ENCODE data around the gene ZNF483. TPM values are rescaled to one million over a fixed set of nuclear protein-coding genes. Genes with fewer than 3 reads are reported as not detected.

The ZNF483 gene
- total RNA-seq = 3.1 TPM
- polyA plus RNA-seq (ENCODE audit: insufficient read depth in 1 of 8, insufficient read length in 8 of 8, low replicate concordance in 1 of 8) = 1 to 10 TPM in 2 of 8 donors, under 1 TPM in 6; 0.47 to 1.4 (median 0.81) TPM
- long read RNA-seq, donor 1, partial matches to known transcripts = 11 of 11 reads
- long read RNA-seq, donor 1, other reads (novel, unspliced or antisense) = 0 of 11 reads
- long read RNA-seq, donor 2 = 0 reads
- long read RNA-seq, donor 3, partial matches to known transcripts = 30 of 57 reads
- long read RNA-seq, donor 3, other reads (novel, unspliced or antisense) = 27 of 57 reads
- long read RNA-seq, donor 4, partial matches to known transcripts = 19 of 25 reads
- long read RNA-seq, donor 4, other reads (novel, unspliced or antisense) = 6 of 25 reads
- long read RNA-seq, donor 5, partial matches to known transcripts = 0 of 1 reads
- long read RNA-seq, donor 5, other reads (novel, unspliced or antisense) = 0 of 1 reads
- long read RNA-seq, donor 6 = 0 reads
- long read RNA-seq, donor 7 = 0 reads
- long read RNA-seq, donor 8, partial matches to known transcripts = 14 of 39 reads
- long read RNA-seq, donor 8, other reads (novel, unspliced or antisense) = 25 of 39 reads
- long read RNA-seq, donor 9 = 0 reads
- long read RNA-seq, donor 10, partial matches to known transcripts = 69 of 99 reads
- long read RNA-seq, donor 10, other reads (novel, unspliced or antisense) = 29 of 99 reads
- long read RNA-seq, donor 11, partial matches to known transcripts = 20 of 34 reads
- long read RNA-seq, donor 11, other reads (novel, unspliced or antisense) = 14 of 34 reads

GRCh38 chr9:111525056-111525977 is at the start of gene ZNF483:
TSS of gene ZNF483 (plus strand) at chr9:111525179. CDS start at chr9:111527396, 2,217 bp downstream.
- H3K4me3 ChIP-seq (ENCODE audit: low read length) = peak within 1 kb of the TSS; percentile 72
- no peak within 1 kb of the TSS for H3K27ac ChIP-seq (ENCODE audit: low read length)
- WGBS (ENCODE audit: insufficient coverage) = 1% methylated on average over 46 of the region's 66 CpGs
- no peaks in the 10 kb centered on the region for H3K9me3 ChIP-seq (replicated peaks; ENCODE audit: control insufficient read depth, low read depth, low read length)
- H3K4me1 ChIP-seq (ENCODE audit: control insufficient read depth, insufficient read depth, low read length) = peaks cover 7% of the 10 kb centered on the region
- H3K27me3 ChIP-seq (ENCODE audit: control insufficient read depth, insufficient read depth, low read length) = peaks cover 7% of the 10 kb centered on the region
- H3K36me3 ChIP-seq (ENCODE audit: control insufficient read depth, insufficient read depth, low read length) = peaks cover 4% of the 10 kb centered on the region
- peak; percentile 87 for DNase-seq

GRCh38 chr9:111475195-111475594 is 49.8 kb upstream of the ZNF483 start:
- Histone ChIP-seq H3K27me3 (ENCODE audit: control insufficient read depth, insufficient read depth, low read length) (no peaks in the 10 kb centered on the region), H3K4me3 (ENCODE audit: low read length) (no peak overlapping the region), H3K27ac (ENCODE audit: low read length) (no peak overlapping the region), H3K9me3 (replicated peaks; ENCODE audit: control insufficient read depth, low read depth, low read length) (no peaks in the 10 kb centered on the region), H3K4me1 (ENCODE audit: control insufficient read depth, insufficient read depth, low read length) (no peaks in the 10 kb centered on the region), H3K36me3 (ENCODE audit: control insufficient read depth, insufficient read depth, low read length) (no peaks in the 10 kb centered on the region)
- DNase-seq = no peak
- WGBS (ENCODE audit: insufficient coverage) = 67% methylated on average over 1 of the region's 2 CpGs

DNA sequence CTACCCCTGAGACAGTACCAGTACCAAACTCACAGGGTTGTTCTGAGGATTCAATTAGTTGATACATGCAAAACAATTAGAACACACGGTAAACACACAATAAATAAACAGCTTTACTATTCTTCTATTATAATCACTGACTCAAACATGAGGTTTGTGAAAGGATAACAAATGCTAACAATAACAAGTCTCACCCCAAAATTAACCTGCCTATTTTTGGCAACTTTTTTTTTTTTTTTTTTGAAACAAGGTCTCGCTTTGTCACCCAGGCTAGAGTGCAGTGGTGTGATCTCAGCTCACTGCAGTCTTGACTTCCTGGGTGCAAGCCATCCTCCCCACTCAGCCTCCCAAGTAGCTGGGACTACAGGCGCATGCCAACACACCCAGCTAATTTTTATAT is 47.3 kb upstream of the ZNF483 start:
- no peaks in the 10 kb centered on the region for H3K27me3 ChIP-seq (ENCODE audit: control insufficient read depth, insufficient read depth, low read length)
- no peak for DNase-seq
- H3K4me1 ChIP-seq (ENCODE audit: control insufficient read depth, insufficient read depth, low read length) = peaks cover 7% of the 10 kb centered on the region
- no peaks in the 10 kb centered on the region for H3K9me3 ChIP-seq (replicated peaks; ENCODE audit: control insufficient read depth, low read depth, low read length)
- no peak overlapping the region for H3K27ac ChIP-seq (ENCODE audit: low read length)
- no CpG with 5 or more reads among the region's 3 CpGs for WGBS (ENCODE audit: insufficient coverage)
- no peaks in the 10 kb centered on the region for H3K36me3 ChIP-seq (ENCODE audit: control insufficient read depth, insufficient read depth, low read length)
- H3K4me3 ChIP-seq (ENCODE audit: low read length) = no peak overlapping the region

DNA sequence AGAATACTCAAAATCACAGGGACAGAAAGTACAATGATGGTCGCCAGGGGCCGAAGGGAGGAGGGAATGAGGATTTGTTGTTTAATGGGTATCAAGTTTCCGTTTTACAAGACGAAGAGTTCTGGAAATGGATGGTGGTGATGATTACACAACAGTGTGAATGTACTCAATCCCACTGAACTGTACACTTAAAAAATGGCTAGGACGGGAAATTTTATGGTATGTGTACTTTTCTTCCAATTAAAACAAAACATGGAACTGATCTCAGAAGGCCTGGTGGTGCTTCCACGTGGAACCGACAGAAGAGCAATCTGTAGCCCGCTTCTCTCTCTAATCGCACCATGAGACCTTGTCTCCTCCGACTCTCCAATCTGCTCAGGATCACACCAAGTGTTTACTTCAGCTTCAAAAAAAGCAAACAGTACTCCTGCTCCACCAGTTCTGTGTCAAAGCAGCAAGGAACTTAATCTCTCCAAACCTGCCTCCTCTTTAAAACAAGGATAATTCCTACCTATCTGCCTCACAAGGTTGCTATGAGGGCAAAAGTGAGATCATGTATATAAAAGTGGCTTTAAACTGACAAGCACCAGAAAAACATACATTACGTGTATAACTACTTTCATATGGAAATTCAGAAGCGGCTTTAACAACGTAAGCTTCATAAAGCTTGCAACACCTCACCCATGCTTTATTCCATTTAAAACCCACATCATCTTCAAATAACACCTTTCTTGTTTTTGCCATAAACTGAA is 42.9 kb upstream of the ZNF483 start:
- Histone ChIP-seq H3K27ac (ENCODE audit: low read length) (peak overlapping the region; percentile 98), H3K36me3 (ENCODE audit: control insufficient read depth, insufficient read depth, low read length) (no peaks in the 10 kb centered on the region), H3K4me1 (ENCODE audit: control insufficient read depth, insufficient read depth, low read length) (peaks cover 7% of the 10 kb centered on the region), H3K27me3 (ENCODE audit: control insufficient read depth, insufficient read depth, low read length) (no peaks in the 10 kb centered on the region), H3K4me3 (ENCODE audit: low read length) (peak overlapping the region; percentile 93), H3K9me3 (replicated peaks; ENCODE audit: control insufficient read depth, low read depth, low read length) (no peaks in the 10 kb centered on the region)
- 45% methylated on average over 5 of the region's 13 CpGs for WGBS (ENCODE audit: insufficient coverage)
- peak; percentile 22 for DNase-seq

DNA sequence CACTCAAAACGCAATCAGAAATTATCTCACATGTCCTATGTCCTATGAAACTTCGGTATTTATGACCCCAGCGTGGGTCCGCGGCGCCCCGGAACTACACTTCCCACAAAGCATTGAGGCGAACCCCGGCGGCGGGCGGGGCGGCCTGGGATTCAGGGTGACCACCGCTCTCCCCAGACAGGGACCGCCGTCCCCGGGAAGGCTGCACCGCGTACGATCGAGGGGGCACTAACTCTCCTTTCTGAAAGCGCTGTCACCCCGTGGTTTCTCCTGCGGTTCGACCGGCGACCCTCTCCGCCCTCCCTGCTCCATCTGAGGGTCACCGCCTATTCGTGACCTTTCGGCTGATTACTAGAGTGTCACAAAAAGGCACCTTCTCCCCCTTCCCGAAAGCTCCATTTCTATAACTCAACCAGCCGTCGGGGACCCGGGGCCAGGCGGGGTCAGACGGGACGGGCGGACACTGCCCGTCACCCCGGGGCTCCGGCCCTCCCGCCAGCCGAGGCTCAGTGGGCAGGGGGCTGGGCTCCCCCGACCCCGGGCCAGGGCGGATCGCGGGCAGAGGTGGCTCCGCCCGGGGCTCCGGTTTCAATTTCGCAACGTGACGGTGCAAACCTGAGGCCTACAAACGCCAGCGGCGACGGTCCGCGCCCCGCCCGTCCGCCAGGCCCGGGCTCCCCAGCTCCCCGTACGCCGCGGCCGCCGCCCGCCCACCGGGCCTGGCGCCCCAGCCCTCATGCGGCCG is 42.1 kb upstream of the ZNF483 start:
- no peaks in the 10 kb centered on the region for H3K9me3 ChIP-seq (replicated peaks; ENCODE audit: control insufficient read depth, low read depth, low read length)
- peak overlapping the region; percentile 98 for H3K27ac ChIP-seq (ENCODE audit: low read length)
- DNase-seq = peak; percentile 84
- peaks cover 7% of the 10 kb centered on the region for H3K4me1 ChIP-seq (ENCODE audit: control insufficient read depth, insufficient read depth, low read length)
- peak overlapping the region; percentile 93 for H3K4me3 ChIP-seq (ENCODE audit: low read length)
- no peaks in the 10 kb centered on the region for H3K36me3 ChIP-seq (ENCODE audit: control insufficient read depth, insufficient read depth, low read length)
- WGBS (ENCODE audit: insufficient coverage) = under 1% methylated on average over 74 of the region's 76 CpGs
- no peaks in the 10 kb centered on the region for H3K27me3 ChIP-seq (ENCODE audit: control insufficient read depth, insufficient read depth, low read length)

DNA sequence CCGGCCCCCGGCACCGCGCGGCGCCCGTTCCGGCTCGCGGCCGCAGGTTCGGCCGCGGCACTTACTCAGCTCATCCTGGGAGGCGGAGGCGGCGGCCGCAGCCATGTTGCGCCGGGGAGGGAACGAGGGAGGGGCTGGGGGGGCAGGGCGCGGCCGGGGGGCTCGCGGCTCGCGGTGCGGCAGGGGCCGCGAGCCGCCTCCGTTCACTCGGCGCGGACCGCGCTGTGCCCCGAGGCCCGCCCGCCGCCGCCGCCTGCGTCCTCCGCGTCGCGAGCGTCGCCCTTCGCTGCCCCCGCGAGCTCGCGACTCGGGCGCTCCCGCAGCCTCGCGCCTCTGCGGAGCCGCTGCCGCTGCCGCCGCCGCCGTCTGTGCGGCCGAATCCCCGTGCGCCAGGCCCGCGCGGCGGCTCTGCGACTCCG is 41.5 kb upstream of the ZNF483 start:
- H3K4me3 ChIP-seq (ENCODE audit: low read length) = no peak overlapping the region
- peak overlapping the region; percentile 98 for H3K27ac ChIP-seq (ENCODE audit: low read length)
- H3K36me3 ChIP-seq (ENCODE audit: control insufficient read depth, insufficient read depth, low read length) = no peaks in the 10 kb centered on the region
- peaks cover 7% of the 10 kb centered on the region for H3K4me1 ChIP-seq (ENCODE audit: control insufficient read depth, insufficient read depth, low read length)
- peak; percentile 77 for DNase-seq
- under 1% methylated on average over 78 of the region's 78 CpGs for WGBS (ENCODE audit: insufficient coverage)
- H3K9me3 ChIP-seq (replicated peaks; ENCODE audit: control insufficient read depth, low read depth, low read length) = no peaks in the 10 kb centered on the region
- H3K27me3 ChIP-seq (ENCODE audit: control insufficient read depth, insufficient read depth, low read length) = no peaks in the 10 kb centered on the region

GRCh38 chr9:111483858-111484571 is 41.0 kb upstream of the ZNF483 start, which contains the start of gene ECPAS:
TSS of gene ECPAS (minus strand) at chr9:111484383. CDS start at chr9:111472918, 11,465 bp downstream.
- H3K27ac ChIP-seq (ENCODE audit: low read length) = peak within 1 kb of the TSS; percentile 98
- no peaks in the 10 kb centered on the region for H3K9me3 ChIP-seq (replicated peaks; ENCODE audit: control insufficient read depth, low read depth, low read length)
- WGBS (ENCODE audit: insufficient coverage) = under 1% methylated on average over 100 of the region's 101 CpGs
- peaks cover 7% of the 10 kb centered on the region for H3K4me1 ChIP-seq (ENCODE audit: control insufficient read depth, insufficient read depth, low read length)
- DNase-seq = peak; percentile 91
- peak within 1 kb of the TSS; percentile 93 for H3K4me3 ChIP-seq (ENCODE audit: low read length)
- no peaks in the 10 kb centered on the region for H3K27me3 ChIP-seq (ENCODE audit: control insufficient read depth, insufficient read depth, low read length)
- no peaks in the 10 kb centered on the region for H3K36me3 ChIP-seq (ENCODE audit: control insufficient read depth, insufficient read depth, low read length)

DNA sequence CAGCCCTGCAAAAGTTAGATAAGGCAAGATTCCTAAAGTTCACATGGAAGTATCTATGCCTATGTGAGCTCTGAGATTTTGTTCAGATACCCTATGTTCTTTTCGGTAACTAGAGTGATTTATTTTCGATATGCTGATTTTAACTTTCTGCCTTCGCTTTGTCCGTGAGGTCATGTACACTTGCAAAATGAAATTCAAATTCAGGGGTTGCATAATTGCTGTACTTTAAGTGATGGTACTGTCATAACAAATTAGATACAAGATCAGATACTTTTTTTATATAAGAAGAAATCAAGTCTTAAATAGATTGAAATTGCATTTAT is 40.4 kb upstream of the ZNF483 start:
- no CpG with 5 or more reads among the region's 4 CpGs for WGBS (ENCODE audit: insufficient coverage)
- H3K4me1 ChIP-seq (ENCODE audit: control insufficient read depth, insufficient read depth, low read length) = peaks cover 7% of the 10 kb centered on the region
- no peaks in the 10 kb centered on the region for H3K27me3 ChIP-seq (ENCODE audit: control insufficient read depth, insufficient read depth, low read length)
- no peaks in the 10 kb centered on the region for H3K9me3 ChIP-seq (replicated peaks; ENCODE audit: control insufficient read depth, low read depth, low read length)
- H3K27ac ChIP-seq (ENCODE audit: low read length) = peak overlapping the region; percentile 98
- peak overlapping the region; percentile 77 for H3K4me3 ChIP-seq (ENCODE audit: low read length)
- no peak for DNase-seq
- H3K36me3 ChIP-seq (ENCODE audit: control insufficient read depth, insufficient read depth, low read length) = no peaks in the 10 kb centered on the region

All from muscle of leg (tissue), 16 donors.